ENCODE data around the gene LYZ. TPM values are rescaled to one million over a fixed set of nuclear protein-coding genes. Genes with fewer than 3 reads are reported as not detected.

LYZ gene
- polyA plus RNA-seq, 12 donors = 11.7 to 234 (median 22.2) TPM; not detected in 1

- DNase-seq = no peak
Observed at GRCh38 chr12:69368171-69368570, 20.0 kb downstream of the LYZ start.

GRCh38 chr12:69383074-69383473, 34.9 kb downstream of the LYZ start:
- no peak for DNase-seq

GRCh38 chr12:69385038-69385437, 36.9 kb downstream of the LYZ start:
- DNase-seq = no peak

GRCh38 chr12:69386921-69387320, 38.7 kb downstream of the LYZ start:
- no peak for DNase-seq

- DNase-seq = peak; percentile 32
Observed at GRCh38 chr12:69388371-69388770, 40.2 kb downstream of the LYZ start.

- DNase-seq = no peak
Observed at GRCh38 chr12:69389831-69390230, 41.6 kb downstream of the LYZ start.

GRCh38 chr12:69392179-69392928, 44.2 kb downstream of the LYZ start:
- DNase-seq = no peak

GRCh38 chr12:69396041-69396440, 47.9 kb downstream of the LYZ start:
- no peak for DNase-seq

GRCh38 chr12:69396963-69397362, 48.8 kb downstream of the LYZ start:
- no peak for DNase-seq

- DNase-seq = no peak
Observed at GRCh38 chr12:69397978-69398377, 49.8 kb downstream of the LYZ start.

- no peak for DNase-seq
Observed at GRCh38 chr12:69401940-69402339, 53.8 kb downstream of the LYZ start.

Other genes with a start within 250 kb of the LYZ start
- gene CPSF6, start 108.8 kb upstream of the LYZ start, polyA plus RNA-seq (ENCODE audit: insufficient read length in 12 of 12) = 10 to 100 TPM in 11 of 12 donors, not detected in 1; 44.3 to 73.2 (median 59.0) TPM
- 10 to 100 TPM in 10 of 12 donors, not detected in 2; 10.9 to 21.8 (median 16.9) TPM for gene YEATS4, start 11.4 kb downstream of the LYZ start, polyA plus RNA-seq (ENCODE audit: insufficient read length in 12 of 12)
- gene FRS2, start 122.0 kb downstream of the LYZ start, polyA plus RNA-seq (ENCODE audit: insufficient read length in 12 of 12) = 10 to 100 TPM in 11 of 12 donors, not detected in 1; 19.9 to 29.6 (median 22.4) TPM
- gene CCT2, start 237.1 kb downstream of the LYZ start, polyA plus RNA-seq (ENCODE audit: insufficient read length in 12 of 12) = 100 to 1,000 TPM in 11 of 12 donors, not detected in 1; 138 to 223 (median 196) TPM